ENCODE measurements around the gene CAPN9. TPM values are rescaled to one million over a fixed set of nuclear protein-coding genes. Genes with fewer than 3 reads are reported as not detected.

Gene CAPN9
- total and polyA plus RNA-seq, 2 donors (not counting 3 experiments of a cell fraction or from before 2014, with no cell fraction given): not detected

GRCh38 chr1:230849451-230850224 is 102.5 kb downstream of the CAPN9 start:
- no peaks in the 10 kb centered on the region for H3K27me3 ChIP-seq (ENCODE audit: control insufficient read depth in 2 of 2, insufficient read depth in 2 of 2, low read length in 2 of 2)
- H3K36me3 ChIP-seq (ENCODE audit: control insufficient read depth in 2 of 2, extremely low read depth in 1 of 2, insufficient read depth in 2 of 2, low read length in 2 of 2): peaks cover 0 to 3% of the 10 kb centered on the region in 2 experiments
- H3K4me3 ChIP-seq (replicated peaks in 1 of 3; ENCODE audit: insufficient read depth in 1 of 3, low read depth in 1 of 3, low read length in 3 of 3): no peak overlapping the region
- intact Hi-C loops (cut with micrococcal nuclease) (loop anchor here (1.0 to 2.0 kb wide), 4 partner anchors 18 to 257 kb away; partner anchors contain the start of genes ARV1 and TTC13), dilution Hi-C loops (cut with MboI; ENCODE audit: extremely low pct_ligation_motif_present, low sequenced_read_pairs) (no loop called here)
- CTCF ChIA-PET: interaction anchor here (1.0 kb wide), 1 partner anchor 12 kb away, joined by 4 read pairs; no protein-coding TSS in a partner anchor
- TF ChIP-seq CTCF (IDR thresholded peaks at IDR 0.05; ENCODE audit: extremely low read depth in 1 of 2, insufficient read depth in 1 of 2, low read depth in 1 of 2, low read length in 2 of 2) (no peak), FOS (IDR thresholded peaks at IDR 0.05; ENCODE audit: borderline replicate concordance, insufficient read depth, low read length) (no peak), JUN (IDR thresholded peaks at IDR 0.05; ENCODE audit: borderline replicate concordance, insufficient read depth, insufficient read length, low read depth) (peak; percentile 80), POLR2AphosphoS5 (IDR thresholded peaks at IDR 0.05; ENCODE audit: insufficient read depth, low read depth, low read length) (peak; percentile 57)
- H3K79me2 ChIP-seq (ENCODE audit: control insufficient read depth, insufficient read depth, low read length): no peaks in the 10 kb centered on the region
- no peaks in the 10 kb centered on the region for H4K20me1 ChIP-seq (replicated peaks; ENCODE audit: control insufficient read depth, extremely low read depth, insufficient read depth, low read length)
- peak overlapping the region; percentile 78 for H3K27ac ChIP-seq (ENCODE audit: insufficient read depth, low read depth, low read length)
- FAIRE-seq: peak; percentile 97
- H3K9ac ChIP-seq (replicated peaks; ENCODE audit: extremely low read depth, insufficient read depth, low read length): peak overlapping the region; percentile 65
- peak overlapping the region; percentile 8 for H2AFZ ChIP-seq (ENCODE audit: low read depth, low read length)
- no TSS peak for BruUV-seq (replicated peaks)
- peak overlapping the region; percentile 54 for H3K4me2 ChIP-seq (ENCODE audit: insufficient read depth, low read length)
- POLR2A ChIA-PET: no interaction called here
- H3K4me1 ChIP-seq (ENCODE audit: control insufficient read depth, extremely low read depth, insufficient read depth, low read length): peaks cover 22% of the 10 kb centered on the region
- H3K9me1 ChIP-seq (replicated peaks; ENCODE audit: control insufficient read depth, extremely low read depth, insufficient read depth, low read length): no peaks in the 10 kb centered on the region
- peak; percentile 93 for DNase-seq (ENCODE audit: low read depth, low spot score)
- no peaks in the 10 kb centered on the region for H3K9me3 ChIP-seq (replicated peaks; ENCODE audit: control insufficient read depth, insufficient read depth, low read length)
